ENCODE measurements around the gene MED13L. TPM values are rescaled to one million over a fixed set of nuclear protein-coding genes. Genes with fewer than 3 reads are reported as not detected.

Gene MED13L
- total and polyA plus RNA-seq, 2 of the 8 experiments (the other 6 are each of a cell fraction or from before 2014, with no cell fraction given), result 15.9 to 51.7 TPM

DNA sequence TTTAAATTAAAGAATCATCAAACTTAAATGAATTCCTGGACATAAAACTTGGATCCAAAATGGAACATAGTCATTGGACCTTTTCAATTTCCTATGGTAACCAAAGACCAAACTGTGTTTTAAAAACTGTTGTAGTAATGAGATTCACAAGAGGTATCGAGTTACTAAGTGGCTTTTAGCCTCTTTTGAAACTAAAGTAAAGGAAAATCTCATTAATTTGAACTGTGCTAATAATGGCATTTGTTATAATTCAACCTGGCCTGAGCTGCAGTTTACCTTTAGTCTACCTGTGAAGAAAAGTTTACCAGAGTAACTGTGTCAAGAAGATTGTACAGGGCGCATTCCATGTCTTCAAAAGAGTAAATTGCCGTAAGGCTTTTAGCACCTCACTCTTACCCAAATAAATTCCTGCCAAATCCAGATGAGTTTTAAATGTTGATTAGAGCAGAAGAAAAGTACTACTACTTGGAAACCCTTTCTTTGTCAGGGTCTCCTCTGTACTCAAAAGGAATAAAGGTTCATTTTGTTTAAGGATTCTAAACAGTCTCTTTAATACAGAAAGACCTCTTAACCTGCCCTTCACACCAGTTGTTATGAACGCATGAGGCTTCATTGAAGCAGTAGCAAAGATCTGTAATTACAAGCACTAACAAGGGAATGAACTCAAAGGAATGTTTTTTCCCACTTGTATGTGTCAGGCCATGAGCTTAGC is 17.1 kb upstream of the MED13L start:
- no peak overlapping the region for H3K14ac ChIP-seq (ENCODE audit: insufficient read length)
- TF ChIP-seq SAP30 (IDR thresholded peaks at IDR 0.05; ENCODE audit: insufficient read depth, insufficient replicate concordance, low read length) (no peak), PHF8 (conservative IDR thresholded peaks at IDR 0.05; ENCODE audit: low read depth, low read length) (no peak), POLR2AphosphoS5 (IDR thresholded peaks at IDR 0.05; ENCODE audit: low read depth, low read length) (no peak), SIX5 (IDR thresholded peaks at IDR 0.05; ENCODE audit: low read depth, low read length) (no peak), SP2 (IDR thresholded peaks at IDR 0.05; ENCODE audit: low read length) (no peak), TCF12 (IDR thresholded peaks at IDR 0.05; ENCODE audit: low read depth, low read length) (no peak), ASH2L (IDR thresholded peaks at IDR 0.05; ENCODE audit: low read length) (no peak), CHD2 (IDR thresholded peaks at IDR 0.05; ENCODE audit: low read length) (no peak)
- H4K91ac ChIP-seq (replicated peaks; ENCODE audit: insufficient read length, low read length), result no peak overlapping the region
- ChIA-PET CTCF (ENCODE audit: partially characterized antibody) (interaction anchor here (1.1 kb wide), 1 partner anchor 18 kb away, joined by 3 read pairs; no protein-coding TSS in a partner anchor), POLR2A (ENCODE audit: partially characterized antibody) (interaction anchor here (1.5 kb wide), 1 partner anchor 16 kb away, joined by 3 read pairs; no protein-coding TSS in a partner anchor)
- H3K79me2 ChIP-seq (ENCODE audit: control insufficient read depth in 1 of 2, insufficient read depth in 2 of 2, low read length in 2 of 2), result no peaks in the 10 kb centered on the region
- H3K4me1 ChIP-seq (replicated peaks in 1 of 4; ENCODE audit: control insufficient read depth in 3 of 4, insufficient read depth in 4 of 4, low read length in 3 of 4), result peaks cover 0 to 3% (median 1%) of the 10 kb centered on the region in 4 experiments; a peak in 2 of 7 replicates
- no peak overlapping the region for H3K4me3 ChIP-seq (ENCODE audit: extremely low read depth in 1 of 4, insufficient read depth in 2 of 4, low read depth in 3 of 4, low read length in 4 of 4)
- H3K4ac ChIP-seq (replicated peaks; ENCODE audit: insufficient read length, low read depth, low read length), result no peak overlapping the region
- H3K56ac ChIP-seq (replicated peaks; ENCODE audit: insufficient read length, low read depth, low read length), result no peak overlapping the region
- H2AK5ac ChIP-seq (ENCODE audit: low read depth, low read length), result no peak overlapping the region
- H3K23me2 ChIP-seq (ENCODE audit: low read depth, low read length), result peaks cover 3% of the 10 kb centered on the region; the same call in 1 of the 2 replicates
- no peak overlapping the region for H3K4me2 ChIP-seq (ENCODE audit: insufficient read depth in 1 of 2, low read depth in 2 of 2, low read length in 2 of 2)
- no peak overlapping the region for H3K9ac ChIP-seq (replicated peaks in 1 of 4; ENCODE audit: extremely low read depth in 1 of 4, low read depth in 3 of 4, low read length in 3 of 4)
- H3K27ac ChIP-seq (ENCODE audit: low read depth, low read length), result no peak overlapping the region
- H2BK12ac ChIP-seq (ENCODE audit: low read depth, low read length), result no peak overlapping the region
- no peaks in the 10 kb centered on the region for H3K27me3 ChIP-seq (replicated peaks in 1 of 4; ENCODE audit: control insufficient read depth in 3 of 4, extremely low read depth in 1 of 4, insufficient read depth in 3 of 4, low read length in 3 of 4)
- no peak for DNase-seq (ENCODE audit: low read depth in 1 of 2, low spot score in 2 of 2)
- no peak overlapping the region for H2BK120ac ChIP-seq (replicated peaks; ENCODE audit: low read depth, low read length)
- peaks cover 0 to 2% of the 10 kb centered on the region in 2 experiments for H4K20me1 ChIP-seq (replicated peaks in 1 of 2; ENCODE audit: control insufficient read depth in 1 of 2, insufficient read depth in 2 of 2, low read length in 2 of 2)
- H2BK15ac ChIP-seq (ENCODE audit: low read length), result no peak overlapping the region
- H3K23ac ChIP-seq (ENCODE audit: insufficient read length), result no peak overlapping the region
- no peaks in the 10 kb centered on the region for H3K36me3 ChIP-seq (ENCODE audit: control insufficient read depth in 2 of 4, insufficient read depth in 4 of 4, low read length in 3 of 4)
- no peaks in the 10 kb centered on the region for H3K9me3 ChIP-seq (ENCODE audit: insufficient read depth in 2 of 2, low read depth in 1 of 2, low read length in 1 of 2)
- no peak overlapping the region for H4K5ac ChIP-seq (ENCODE audit: insufficient read length, low read depth, low read length)
- FAIRE-seq, result no peak
- H2BK5ac ChIP-seq (ENCODE audit: low read depth, low read length), result no peak overlapping the region
- no peak overlapping the region for H2BK20ac ChIP-seq (ENCODE audit: low read length)
- WGBS, 2 experiments (ENCODE audit: extremely low coverage in 1 of 2, insufficient coverage in 1 of 2, insufficient read length in 1 of 2, insufficient replicate concordance in 2 of 2, low coverage in 1 of 2, low lambda C conversion rate in 2 of 2, missing lambda C conversion rate in 1 of 2), result 86% methylated on average over 4 of the region's 4 CpGs; no CpG with 5 or more reads in 1 of the 2 experiments
- no peaks in the 10 kb centered on the region for H3K79me1 ChIP-seq (ENCODE audit: low read depth, low read length)
- no peak overlapping the region for H2AFZ ChIP-seq (ENCODE audit: low read length)
- H4K8ac ChIP-seq (ENCODE audit: extremely low read depth, insufficient read depth, low read length), result no peak overlapping the region
- no peak overlapping the region for H3K18ac ChIP-seq (ENCODE audit: extremely low read depth, low read length)
